SK-N-SH (cell line): ENCODE data around the gene ST7. TPM values are rescaled to one million over a fixed set of nuclear protein-coding genes. Genes with fewer than 3 reads are reported as not detected.

ENCODE experiments used
- CTCF ChIA-PET: fragments of 300-600, 350-600 bp; formaldehyde crosslinking; extraction: SDS; loops from one replicate; lab custom pipeline; 2021; lab: Yijun Ruan, JAX
- POLR2A ChIA-PET: fragments of 350-600 bp; sonication (Branson Sonifier 250); formaldehyde crosslinking; extraction: SDS; loops from one replicate; lab custom pipeline; 2020; ENCODE audit warnings: antibody characterized with exemption, inconsistent platforms; lab: Yijun Ruan, JAX
- DNase-seq: peaks from one replicate; pipeline ENCODE4 v3.0.0; 2012
- H2AFZ ChIP-seq: fragments of 200-600 bp; sonication (generic); 2 replicates; pipeline ENCODE4 v1.8.1; 2016; ENCODE audit warnings: antibody characterized with exemption, mild to moderate bottlenecking, low read depth
- H3F3A ChIP-seq: fragments of 200-600 bp; sonication (generic); replicated peaks from 2 replicates; pipeline ENCODE3; 2016; ENCODE audit warnings: antibody characterized with exemption, mild to moderate bottlenecking; ENCODE audit not compliant: insufficient read depth
- H3K27ac ChIP-seq, 2 experiments: fragments of 200-500 bp in 1 of 2; fragments of 200-600 bp in 1 of 2; sonication (Bioruptor generic) in 1 of 2; sonication (generic), shearing (Covaris generic) in 1 of 2; 2 replicates each; pipeline versions ENCODE4 v1.5.1 to v1.6.1; 2014 to 2016; ENCODE audit warnings: low read depth in 2 of 2, inconsistent platforms in 1 of 2, low read length in 1 of 2, mild to moderate bottlenecking in 1 of 2, mixed read lengths in 1 of 2
- H3K27me3 ChIP-seq: fragments of 200-600 bp; sonication (generic), shearing (Covaris generic); 2 replicates; pipeline ENCODE4 v1.6.1; 2016; ENCODE audit warnings: mixed run types; ENCODE audit not compliant: insufficient read depth
- H3K36me3 ChIP-seq, 2 experiments: fragments of 200-500 bp in 1 of 2; fragments of 200-600 bp in 1 of 2; sonication (Bioruptor generic) in 1 of 2; sonication (generic) in 1 of 2; replicated peaks in 1 of 2; 2 replicates each; pipeline versions ENCODE3 to v1.5.1; 2014 to 2016; ENCODE audit warnings: low read length in 1 of 2, mild to moderate bottlenecking in 1 of 2; ENCODE audit not compliant: insufficient read depth in 2 of 2, control insufficient read depth in 1 of 2
- H3K4me1 ChIP-seq, 2 experiments: fragments of 200-500 bp in 1 of 2; fragments of 200-600 bp in 1 of 2; sonication (Bioruptor generic) in 1 of 2; sonication (generic), shearing (Covaris generic) in 1 of 2; 2 replicates each; pipeline versions ENCODE4 v1.5.1 to v1.6.1; 2014 to 2016; ENCODE audit warnings: low read depth in 1 of 2, low read length in 1 of 2, mixed run types in 1 of 2; ENCODE audit not compliant: insufficient read depth in 2 of 2, control insufficient read depth in 1 of 2
- H3K4me2 ChIP-seq: fragments of 200-600 bp; sonication (generic), shearing (Covaris generic); 2 replicates; pipeline ENCODE4 v1.6.1; 2017; ENCODE audit warnings: mixed run types
- H3K4me3 ChIP-seq, 2 experiments: fragments of 200-500 bp in 1 of 2; fragments of 200-600 bp in 1 of 2; sonication (Bioruptor generic) in 1 of 2; sonication (generic), shearing (Covaris generic) in 1 of 2; 2 replicates each; pipeline versions ENCODE4 v1.5.1 to v1.8.1; 2014 to 2016; ENCODE audit warnings: low read depth in 2 of 2, inconsistent platforms in 1 of 2, low read length in 1 of 2, mild to moderate bottlenecking in 1 of 2, mixed read lengths in 1 of 2, moderate library complexity in 1 of 2
- H3K79me2 ChIP-seq: fragments of 200-600 bp; sonication (generic); 2 replicates; pipeline ENCODE4 v1.8.1; 2017; ENCODE audit warnings: mild to moderate bottlenecking; ENCODE audit not compliant: insufficient read depth
- H3K9ac ChIP-seq: fragments of 200-600 bp; sonication (generic); 2 replicates; pipeline ENCODE4 v1.6.1; 2017; ENCODE audit warnings: mixed run types
- H3K9me2 ChIP-seq: fragments of 200-600 bp; sonication (generic); 2 replicates; pipeline ENCODE4 v1.6.1; 2017; ENCODE audit warnings: mixed run types
- H3K9me3 ChIP-seq: fragments of 200-600 bp; sonication (generic); 2 replicates; pipeline ENCODE4 v1.6.1; 2017; ENCODE audit warnings: mixed run types, mild to moderate bottlenecking, moderate library complexity
- H4K20me1 ChIP-seq: fragments of 200-600 bp; sonication (generic); 2 replicates; pipeline ENCODE4 v1.6.1; 2017; ENCODE audit warnings: mild to moderate bottlenecking, mixed run types; ENCODE audit not compliant: insufficient read depth
- CTCF ChIP-seq: fragments of 200-600 bp; sonication (generic); IDR thresholded peaks from 2 replicates; pipeline ENCODE4 v1.6.1; 2017; ENCODE audit warnings: antibody characterized with exemption, mild to moderate bottlenecking, moderate library complexity
- EP300 ChIP-seq, 2 experiments: IDR thresholded peaks; 2 replicates each; pipeline versions ENCODE4 v1.4.0 to v1.6.1; 2012; ENCODE audit warnings: borderline replicate concordance in 1 of 2, low read depth in 1 of 2, low read length in 1 of 2
- EZH2phosphoT487 ChIP-seq: fragments of 200-600 bp; sonication (generic); IDR thresholded peaks from 2 replicates; pipeline ENCODE4 v1.6.1; 2017; ENCODE audit warnings: low read depth, mixed run types, mild to moderate bottlenecking, antibody characterized with exemption, moderate library complexity, borderline replicate concordance
- FOSL2 ChIP-seq: IDR thresholded peaks from 2 replicates; pipeline ENCODE4 v1.4.0; 2012; ENCODE audit warnings: low read depth, mild to moderate bottlenecking, moderate library complexity, borderline replicate concordance
- FOXJ3 ChIP-seq: sonication (generic); formaldehyde crosslinking; IDR thresholded peaks from 2 replicates; pipeline ENCODE4 v1.5.1; 2020; ENCODE audit warnings: mild to moderate bottlenecking, missing genetic modification reagents
- GABPA ChIP-seq: IDR thresholded peaks from 2 replicates; pipeline ENCODE4 v1.4.0; 2012; ENCODE audit warnings: low read depth, mild to moderate bottlenecking
- GATA2 ChIP-seq: sonication (generic); formaldehyde crosslinking; IDR thresholded peaks from 2 replicates; pipeline ENCODE4 v1.5.0; 2020; ENCODE audit warnings: mild to moderate bottlenecking, missing genetic modification reagents
- JUND ChIP-seq: IDR thresholded peaks from 2 replicates; pipeline ENCODE4 v1.4.0; 2012
- MXI1 ChIP-seq: IDR thresholded peaks from 2 replicates; pipeline ENCODE4 v1.6.1; 2012; ENCODE audit warnings: mild to moderate bottlenecking, low read depth, low read length, improper control_type of control experiment
- NRF1 ChIP-seq: IDR thresholded peaks from 2 replicates; pipeline ENCODE4 v1.6.1; 2012; ENCODE audit warnings: low read depth, mild to moderate bottlenecking, low read length
- POLR2AphosphoS5 ChIP-seq: IDR thresholded peaks from 2 replicates; pipeline ENCODE4 v1.6.1; 2012; ENCODE audit warnings: low read depth, low read length
- RAD21 ChIP-seq: IDR thresholded peaks from 2 replicates; pipeline ENCODE4 v1.6.1; 2012; ENCODE audit warnings: mild to moderate bottlenecking, low read length
- RCOR1 ChIP-seq: fragments of 150-350 bp; IDR thresholded peaks from 2 replicates; pipeline ENCODE4 v1.6.1; 2017; ENCODE audit warnings: antibody characterized with exemption, low read length
- RXRA ChIP-seq: IDR thresholded peaks from 2 replicates; pipeline ENCODE4 v1.4.0; 2012; ENCODE audit warnings: low read depth, mild to moderate bottlenecking, borderline replicate concordance
- SIN3A ChIP-seq: IDR thresholded peaks from 2 replicates; pipeline ENCODE4 v1.6.1; 2012; ENCODE audit warnings: low read depth, mild to moderate bottlenecking, low read length, moderate library complexity, borderline replicate concordance
- TAF1 ChIP-seq: IDR thresholded peaks from 2 replicates; pipeline ENCODE4 v1.6.1; 2012; ENCODE audit warnings: low read depth, mild to moderate bottlenecking, low read length, moderate library complexity, borderline replicate concordance
- WGBS: methylation state at CpG from one replicate; pipeline ENCODE4 v1.1.6; 2017; ENCODE audit warnings: low lambda C conversion rate; 5-methylcytosine and 5-hydroxymethylcytosine counted together
- polyA plus RNA-seq, 3 experiments: library from polyadenylated mRNA; depleted of rRNA; stranded (reverse); fragments of >200 nt; gene quantifications; 2 replicates each; pipeline ENCODE4 v1.2.3, GENCODE V29; 2012
- TF ChIP-seq, protein P1 (sequence below): IDR thresholded peaks from 2 replicates; pipeline ENCODE4 v1.6.1; 2012; ENCODE audit warnings: mild to moderate bottlenecking, low read depth, low read length, moderate library complexity

Gene ST7
- polyA plus RNA-seq, 1 of the 3 experiments (the other 2 are of a cell fraction), result 23.5 TPM

DNA sequence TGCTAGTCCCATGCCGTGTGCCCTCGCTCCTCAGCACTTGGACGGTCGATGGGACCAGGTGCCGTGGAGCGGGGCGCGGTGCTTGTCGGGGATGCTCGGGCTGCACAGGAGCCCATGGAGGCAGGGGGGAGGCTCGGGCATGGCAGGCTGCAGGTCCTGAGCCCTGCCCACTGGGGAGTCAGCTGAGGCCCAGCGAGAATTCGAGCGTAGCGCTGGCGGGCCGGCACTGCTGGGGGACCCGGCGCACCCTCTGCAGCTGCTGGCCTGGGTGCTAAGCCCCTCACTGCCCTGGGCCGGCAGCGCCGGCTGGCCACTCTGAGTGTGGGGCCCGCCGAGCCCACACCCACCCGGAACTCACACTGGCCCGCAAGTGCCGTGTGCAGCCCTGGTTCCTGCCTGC is 44.7 kb downstream of the ST7 start:
- no peak for TF ChIP-seq RAD21
- no peak for TF ChIP-seq FOSL2
- no peak for TF ChIP-seq GABPA
- TF ChIP-seq, protein P1, sequence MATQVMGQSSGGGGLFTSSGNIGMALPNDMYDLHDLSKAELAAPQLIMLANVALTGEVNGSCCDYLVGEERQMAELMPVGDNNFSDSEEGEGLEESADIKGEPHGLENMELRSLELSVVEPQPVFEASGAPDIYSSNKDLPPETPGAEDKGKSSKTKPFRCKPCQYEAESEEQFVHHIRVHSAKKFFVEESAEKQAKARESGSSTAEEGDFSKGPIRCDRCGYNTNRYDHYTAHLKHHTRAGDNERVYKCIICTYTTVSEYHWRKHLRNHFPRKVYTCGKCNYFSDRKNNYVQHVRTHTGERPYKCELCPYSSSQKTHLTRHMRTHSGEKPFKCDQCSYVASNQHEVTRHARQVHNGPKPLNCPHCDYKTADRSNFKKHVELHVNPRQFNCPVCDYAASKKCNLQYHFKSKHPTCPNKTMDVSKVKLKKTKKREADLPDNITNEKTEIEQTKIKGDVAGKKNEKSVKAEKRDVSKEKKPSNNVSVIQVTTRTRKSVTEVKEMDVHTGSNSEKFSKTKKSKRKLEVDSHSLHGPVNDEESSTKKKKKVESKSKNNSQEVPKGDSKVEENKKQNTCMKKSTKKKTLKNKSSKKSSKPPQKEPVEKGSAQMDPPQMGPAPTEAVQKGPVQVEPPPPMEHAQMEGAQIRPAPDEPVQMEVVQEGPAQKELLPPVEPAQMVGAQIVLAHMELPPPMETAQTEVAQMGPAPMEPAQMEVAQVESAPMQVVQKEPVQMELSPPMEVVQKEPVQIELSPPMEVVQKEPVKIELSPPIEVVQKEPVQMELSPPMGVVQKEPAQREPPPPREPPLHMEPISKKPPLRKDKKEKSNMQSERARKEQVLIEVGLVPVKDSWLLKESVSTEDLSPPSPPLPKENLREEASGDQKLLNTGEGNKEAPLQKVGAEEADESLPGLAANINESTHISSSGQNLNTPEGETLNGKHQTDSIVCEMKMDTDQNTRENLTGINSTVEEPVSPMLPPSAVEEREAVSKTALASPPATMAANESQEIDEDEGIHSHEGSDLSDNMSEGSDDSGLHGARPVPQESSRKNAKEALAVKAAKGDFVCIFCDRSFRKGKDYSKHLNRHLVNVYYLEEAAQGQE, result no peak
- TF ChIP-seq RCOR1, result no peak
- TF ChIP-seq JUND, result no peak
- TF ChIP-seq SIN3A, result no peak
- TF ChIP-seq EZH2phosphoT487, result no peak
- no peak for TF ChIP-seq EP300 (IDR thresholded peaks at IDR 0.05; ENCODE audit: borderline replicate concordance in 1 of 2, low read depth in 1 of 2, low read length in 1 of 2)
- no peak for TF ChIP-seq POLR2AphosphoS5
- TF ChIP-seq FOXJ3 (CRISPR knock-in tag), result no peak
- no peak overlapping the region for H3K9ac ChIP-seq
- no peak for DNase-seq
- H3K4me1 ChIP-seq, result no peaks in the 10 kb centered on the region
- H3K9me2 ChIP-seq, result no peaks in the 10 kb centered on the region
- H4K20me1 ChIP-seq, result no peaks in the 10 kb centered on the region
- POLR2A ChIA-PET, result no interaction called here
- no peak overlapping the region for H3K4me2 ChIP-seq
- peaks cover 17% of the 10 kb centered on the region for H3F3A ChIP-seq
- no peaks in the 10 kb centered on the region for H3K36me3 ChIP-seq
- no peak overlapping the region for H3K27ac ChIP-seq
- no peak overlapping the region for H2AFZ ChIP-seq
- H3K79me2 ChIP-seq, result peaks cover 28% of the 10 kb centered on the region
- no peaks in the 10 kb centered on the region for H3K9me3 ChIP-seq
- CTCF ChIA-PET, result interaction anchor here (2.3 to 5.1 kb wide), 3 partner anchors 9 to 129 kb away, joined by 12 to 35 read pairs (median 20); no protein-coding TSS in a partner anchor
- H3K27me3 ChIP-seq, result no peaks in the 10 kb centered on the region
- H3K4me3 ChIP-seq, result no peak overlapping the region
- WGBS, result 97% methylated on average over 20 of the region's 27 CpGs

DNA sequence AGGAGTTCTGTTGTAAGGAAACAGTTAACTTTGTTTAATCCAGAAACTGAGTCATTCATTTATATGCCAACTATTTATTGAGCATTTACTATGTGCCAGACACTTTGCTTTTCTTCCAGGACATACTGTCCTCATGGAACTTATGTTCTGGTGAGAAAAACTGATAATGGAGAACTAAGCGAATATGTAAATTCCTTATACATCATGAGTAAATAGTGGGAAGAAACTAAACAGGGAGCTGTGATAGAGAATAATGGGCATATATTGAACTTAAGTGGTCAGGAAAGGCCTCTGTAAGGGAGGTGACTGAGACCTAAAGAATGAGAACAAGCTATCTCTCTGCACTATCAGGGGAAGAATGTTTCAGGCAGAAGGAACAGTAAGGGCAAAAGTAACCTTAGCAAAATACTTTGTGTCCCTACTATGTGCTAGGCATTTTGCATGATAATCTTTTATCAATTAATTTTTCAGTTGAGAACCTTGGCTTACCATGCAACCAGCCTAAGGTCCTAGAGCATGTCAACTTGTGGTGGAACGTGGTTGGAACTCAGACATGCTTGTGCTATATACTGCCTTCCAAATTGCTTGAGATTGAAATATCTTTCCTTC is 45.4 kb downstream of the ST7 start:
- no peaks in the 10 kb centered on the region for H3K36me3 ChIP-seq
- CTCF ChIA-PET, result interaction anchor here (0.9 to 5.1 kb wide), 7 partner anchors 10 to 129 kb away, joined by 3 to 35 read pairs (median 5); no protein-coding TSS in a partner anchor
- 95% methylated on average over 2 of the region's 2 CpGs for WGBS
- no peaks in the 10 kb centered on the region for H3K4me1 ChIP-seq
- H4K20me1 ChIP-seq, result no peaks in the 10 kb centered on the region
- no peak overlapping the region for H2AFZ ChIP-seq
- DNase-seq, result no peak
- no peaks in the 10 kb centered on the region for H3K27me3 ChIP-seq
- no peak overlapping the region for H3K4me3 ChIP-seq
- H3K9ac ChIP-seq, result no peak overlapping the region
- H3K9me3 ChIP-seq, result no peaks in the 10 kb centered on the region
- H3F3A ChIP-seq, result peaks cover 17% of the 10 kb centered on the region
- peak overlapping the region in 1 of 2 experiments; percentile 14; a peak in 2 of 4 replicates for H3K27ac ChIP-seq
- peaks cover 35% of the 10 kb centered on the region for H3K79me2 ChIP-seq
- H3K9me2 ChIP-seq, result no peaks in the 10 kb centered on the region
- POLR2A ChIA-PET, result no interaction called here
- H3K4me2 ChIP-seq, result no peak overlapping the region
- TF ChIP-seq POLR2AphosphoS5 (no peak), GATA2 (CRISPR knock-in tag) (no peak), RAD21 (no peak), CTCF (no peak), MXI1 (no peak), RXRA (no peak), SIN3A (no peak), TAF1 (no peak), GABPA (no peak), NRF1 (no peak)
- TF ChIP-seq, protein P1, result no peak
